HuH-7.5 (cell line): ENCODE data around the gene WDR36.

Experiments used
- DNase-seq: peaks from one replicate; pipeline ENCODE4 v3.0.0; 2011; ENCODE audit warnings: low spot score

The WDR36 gene

GRCh38 chr5:111092062-111092853, at the start of gene WDR36:
TSS of gene WDR36 (plus strand) at chr5:111092348. CDS start at chr5:111092457, 109 bp downstream.
- DNase-seq: peak; percentile 59

GRCh38 chr5:111043712-111044506, 48.2 kb upstream of the WDR36 start:
- DNase-seq: no peak

- no peak for DNase-seq
Observed at GRCh38 chr5:111058064-111058463, 34.1 kb upstream of the WDR36 start.

- DNase-seq: no peak
Observed at GRCh38 chr5:111060169-111060568, 32.0 kb upstream of the WDR36 start.

- DNase-seq: no peak
Observed at GRCh38 chr5:111061618-111062017, 30.5 kb upstream of the WDR36 start.

- peak; percentile 19 for DNase-seq
Observed at GRCh38 chr5:111063709-111064322, 28.3 kb upstream of the WDR36 start.

GRCh38 chr5:111066261-111066938, 25.7 kb upstream of the WDR36 start:
- no peak for DNase-seq

- no peak for DNase-seq
Observed at GRCh38 chr5:111068213-111068612, 23.9 kb upstream of the WDR36 start.

- DNase-seq: no peak
Observed at GRCh38 chr5:111069839-111070238, 22.3 kb upstream of the WDR36 start.

- no peak for DNase-seq
Observed at GRCh38 chr5:111070272-111071134, 21.6 kb upstream of the WDR36 start.

- no peak for DNase-seq
Observed at GRCh38 chr5:111071413-111071812, 20.7 kb upstream of the WDR36 start, which contains the start of gene TSLP. TSS of gene TSLP (plus strand) at chr5:111071713. CDS start at chr5:111071891, 178 bp downstream.

GRCh38 chr5:111072949-111073682, 19.0 kb upstream of the WDR36 start:
- DNase-seq: peak; percentile 19

- DNase-seq: no peak
Observed at GRCh38 chr5:111074244-111074643, 17.9 kb upstream of the WDR36 start.

GRCh38 chr5:111075520-111075919, 16.6 kb upstream of the WDR36 start:
- no peak for DNase-seq

- DNase-seq: no peak
Observed at GRCh38 chr5:111076091-111076490, 16.1 kb upstream of the WDR36 start.

GRCh38 chr5:111077678-111078077, 14.5 kb upstream of the WDR36 start:
- no peak for DNase-seq

- no peak for DNase-seq
Observed at GRCh38 chr5:111079846-111080245, 12.3 kb upstream of the WDR36 start.

- no peak for DNase-seq
Observed at GRCh38 chr5:111083323-111083722, 8.8 kb upstream of the WDR36 start.

GRCh38 chr5:111095982-111096381, 3.8 kb downstream of the WDR36 start:
- no peak for DNase-seq

- DNase-seq: no peak
Observed at GRCh38 chr5:111099058-111099778, 7.1 kb downstream of the WDR36 start.
